Prostate gland (tissue), 2 donors: ENCODE results near the gene MN1.

Experiments used
- POLR2AphosphoS5 ChIP-seq: sonication (generic); formaldehyde crosslinking; IDR thresholded peaks from one replicate; pipeline ENCODE4 v1.6.1; 2017; ENCODE audit warnings: antibody characterized with exemption
- TF ChIP-seq, protein P1 (sequence below), 4 experiments: fragments of 200-600 bp in 2 of 4; fragments of 450-650 bp in 2 of 4; sonication (generic) in 2 of 4; IDR thresholded peaks; 1 replicate in 3 of 4; 2 replicates in 1 of 4; pipeline ENCODE4 v1.5.1; 2016 to 2019; ENCODE audit warnings: antibody characterized with exemption in 4 of 4, mild to moderate bottlenecking in 2 of 4, moderate library complexity in 2 of 4

DNA sequence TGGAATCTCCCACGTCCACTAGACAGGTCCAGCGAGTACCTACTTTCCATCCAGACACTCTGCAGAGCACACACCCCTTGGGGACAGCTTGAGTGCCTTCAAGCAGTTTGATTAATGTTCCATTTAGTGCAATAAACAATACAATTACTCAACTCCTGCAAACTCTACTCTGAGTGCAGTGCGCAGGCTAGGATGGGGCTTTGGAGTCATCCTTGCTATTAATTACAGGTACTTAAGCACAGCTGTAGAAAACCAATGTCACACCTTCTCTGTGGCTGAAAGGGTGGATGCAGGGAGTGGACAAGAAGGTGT lies 82.6 kb downstream of the MN1 start:
- TF ChIP-seq POLR2AphosphoS5, result no peak
- TF ChIP-seq, protein P1, sequence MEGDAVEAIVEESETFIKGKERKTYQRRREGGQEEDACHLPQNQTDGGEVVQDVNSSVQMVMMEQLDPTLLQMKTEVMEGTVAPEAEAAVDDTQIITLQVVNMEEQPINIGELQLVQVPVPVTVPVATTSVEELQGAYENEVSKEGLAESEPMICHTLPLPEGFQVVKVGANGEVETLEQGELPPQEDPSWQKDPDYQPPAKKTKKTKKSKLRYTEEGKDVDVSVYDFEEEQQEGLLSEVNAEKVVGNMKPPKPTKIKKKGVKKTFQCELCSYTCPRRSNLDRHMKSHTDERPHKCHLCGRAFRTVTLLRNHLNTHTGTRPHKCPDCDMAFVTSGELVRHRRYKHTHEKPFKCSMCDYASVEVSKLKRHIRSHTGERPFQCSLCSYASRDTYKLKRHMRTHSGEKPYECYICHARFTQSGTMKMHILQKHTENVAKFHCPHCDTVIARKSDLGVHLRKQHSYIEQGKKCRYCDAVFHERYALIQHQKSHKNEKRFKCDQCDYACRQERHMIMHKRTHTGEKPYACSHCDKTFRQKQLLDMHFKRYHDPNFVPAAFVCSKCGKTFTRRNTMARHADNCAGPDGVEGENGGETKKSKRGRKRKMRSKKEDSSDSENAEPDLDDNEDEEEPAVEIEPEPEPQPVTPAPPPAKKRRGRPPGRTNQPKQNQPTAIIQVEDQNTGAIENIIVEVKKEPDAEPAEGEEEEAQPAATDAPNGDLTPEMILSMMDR (IDR thresholded peaks at IDR 0.05), result no peak
